SK-N-SH (cell line): ENCODE results near the gene FBLIM1. TPM values are rescaled to one million over a fixed set of nuclear protein-coding genes. Genes with fewer than 3 reads are reported as not detected.

Experiments used
- CTCF ChIP-seq: fragments of 200-600 bp; sonication (generic); IDR thresholded peaks from 2 replicates; pipeline ENCODE4 v1.6.1; 2017; ENCODE audit warnings: antibody characterized with exemption, mild to moderate bottlenecking, moderate library complexity
- ELF1 ChIP-seq: IDR thresholded peaks from 2 replicates; pipeline ENCODE4 v1.4.0; 2012
- EZH2phosphoT487 ChIP-seq: fragments of 200-600 bp; sonication (generic); IDR thresholded peaks from 2 replicates; pipeline ENCODE4 v1.6.1; 2017; ENCODE audit warnings: low read depth, mixed run types, mild to moderate bottlenecking, antibody characterized with exemption, moderate library complexity, borderline replicate concordance
- FOSL2 ChIP-seq: IDR thresholded peaks from 2 replicates; pipeline ENCODE4 v1.4.0; 2012; ENCODE audit warnings: low read depth, mild to moderate bottlenecking, moderate library complexity, borderline replicate concordance
- FOXM1 ChIP-seq: IDR thresholded peaks from 2 replicates; pipeline ENCODE4 v1.4.0; 2012; ENCODE audit warnings: low read depth, mild to moderate bottlenecking
- GATA2 ChIP-seq: sonication (generic); formaldehyde crosslinking; IDR thresholded peaks from 2 replicates; pipeline ENCODE4 v1.5.0; 2020; ENCODE audit warnings: mild to moderate bottlenecking, missing genetic modification reagents
- JUND ChIP-seq: IDR thresholded peaks from 2 replicates; pipeline ENCODE4 v1.4.0; 2012
- MAX ChIP-seq: IDR thresholded peaks from 2 replicates; pipeline ENCODE4 v1.4.0; 2012; ENCODE audit warnings: low read depth
- MEF2A ChIP-seq: IDR thresholded peaks from 2 replicates; pipeline ENCODE4 v1.4.0; 2012; ENCODE audit warnings: low read depth, borderline replicate concordance
- MXI1 ChIP-seq: IDR thresholded peaks from 2 replicates; pipeline ENCODE4 v1.6.1; 2012; ENCODE audit warnings: mild to moderate bottlenecking, low read depth, low read length, improper control_type of control experiment
- NRF1 ChIP-seq: IDR thresholded peaks from 2 replicates; pipeline ENCODE4 v1.6.1; 2012; ENCODE audit warnings: low read depth, mild to moderate bottlenecking, low read length
- PBX3 ChIP-seq: IDR thresholded peaks from 2 replicates; pipeline ENCODE4; 2012
- POLR2AphosphoS5 ChIP-seq: IDR thresholded peaks from 2 replicates; pipeline ENCODE4 v1.6.1; 2012; ENCODE audit warnings: low read depth, low read length
- RAD21 ChIP-seq: IDR thresholded peaks from 2 replicates; pipeline ENCODE4 v1.6.1; 2012; ENCODE audit warnings: mild to moderate bottlenecking, low read length
- RCOR1 ChIP-seq: fragments of 150-350 bp; IDR thresholded peaks from 2 replicates; pipeline ENCODE4 v1.6.1; 2017; ENCODE audit warnings: antibody characterized with exemption, low read length
- RFX5 ChIP-seq: IDR thresholded peaks from 2 replicates; pipeline ENCODE4 v1.6.1; 2012; ENCODE audit warnings: mild to moderate bottlenecking, improper control_type of control experiment, low read length
- RXRA ChIP-seq: IDR thresholded peaks from 2 replicates; pipeline ENCODE4 v1.4.0; 2012; ENCODE audit warnings: low read depth, mild to moderate bottlenecking, borderline replicate concordance
- SIN3A ChIP-seq: IDR thresholded peaks from 2 replicates; pipeline ENCODE4 v1.6.1; 2012; ENCODE audit warnings: low read depth, mild to moderate bottlenecking, low read length, moderate library complexity, borderline replicate concordance
- TAF1 ChIP-seq: IDR thresholded peaks from 2 replicates; pipeline ENCODE4 v1.6.1; 2012; ENCODE audit warnings: low read depth, mild to moderate bottlenecking, low read length, moderate library complexity, borderline replicate concordance
- TCF12 ChIP-seq: IDR thresholded peaks from 2 replicates; pipeline ENCODE4 v1.4.0; 2012
- TEAD4 ChIP-seq: IDR thresholded peaks from 2 replicates; pipeline ENCODE4 v1.4.0; 2012; ENCODE audit warnings: mild to moderate bottlenecking, borderline replicate concordance; ENCODE audit not compliant: insufficient read depth
- USF2 ChIP-seq: fragments of 150-350 bp; IDR thresholded peaks from 2 replicates; pipeline ENCODE4 v1.6.1; 2017; ENCODE audit warnings: antibody characterized with exemption, low read length, low read depth, borderline replicate concordance
- YY1 ChIP-seq: IDR thresholded peaks from 2 replicates; pipeline ENCODE4 v1.4.0; 2012; ENCODE audit warnings: low read depth, mild to moderate bottlenecking
- ZBTB33 ChIP-seq: IDR thresholded peaks from 2 replicates; pipeline ENCODE4 v1.4.0; 2012; ENCODE audit warnings: low read depth, borderline replicate concordance
- polyA plus RNA-seq, 3 experiments: library from polyadenylated mRNA; depleted of rRNA; stranded (reverse); fragments of >200 nt; gene quantifications; 2 replicates each; pipeline ENCODE4 v1.2.3, GENCODE V29; 2012

FBLIM1 gene
- polyA plus RNA-seq, 1 of the 3 experiments (the other 2 are of a cell fraction) = 89.8 TPM

- no peak for TF ChIP-seq CTCF
- TF ChIP-seq RFX5 = no peak
- no peak for TF ChIP-seq MAX
- no peak for TF ChIP-seq FOSL2
- no peak for TF ChIP-seq ELF1
- no peak for TF ChIP-seq EZH2phosphoT487
- peak; percentile 69 for TF ChIP-seq GATA2 (CRISPR knock-in tag)
- no peak for TF ChIP-seq ZBTB33
- no peak for TF ChIP-seq TEAD4
- no peak for TF ChIP-seq NRF1
- TF ChIP-seq MXI1 = no peak
- 0 out of 2 replicates have a peak, but pooled peaks have one; percentile 12 for TF ChIP-seq JUND
- 0 out of 2 replicates have a peak, but pooled peaks have one; percentile 12 for TF ChIP-seq RCOR1
- peak; percentile 34; the same call in 1 of the 2 replicates for TF ChIP-seq RAD21
- no peak for TF ChIP-seq USF2
- TF ChIP-seq TAF1 = no peak
- peak; percentile 53; the same call in 1 of the 2 replicates for TF ChIP-seq TCF12
- no peak for TF ChIP-seq FOXM1
- no peak for TF ChIP-seq RXRA
- TF ChIP-seq PBX3 = 0 out of 2 replicates have a peak, but pooled peaks have one; percentile 12
- TF ChIP-seq YY1 = no peak
- no peak for TF ChIP-seq POLR2AphosphoS5
- peak; percentile 50; the same call in 1 of the 2 replicates for TF ChIP-seq SIN3A
- TF ChIP-seq MEF2A = no peak
Observed at GRCh38 chr1:15760520-15761211, 2.1 kb downstream of the FBLIM1 start (continued).
